ENCODE results near the gene UROS. TPM values are rescaled to one million over a fixed set of nuclear protein-coding genes. Genes with fewer than 3 reads are reported as not detected.

Gene UROS
- total RNA-seq, 6 experiments from 2014 or later, result 84.9 to 102 (median 91.4) TPM

DNA sequence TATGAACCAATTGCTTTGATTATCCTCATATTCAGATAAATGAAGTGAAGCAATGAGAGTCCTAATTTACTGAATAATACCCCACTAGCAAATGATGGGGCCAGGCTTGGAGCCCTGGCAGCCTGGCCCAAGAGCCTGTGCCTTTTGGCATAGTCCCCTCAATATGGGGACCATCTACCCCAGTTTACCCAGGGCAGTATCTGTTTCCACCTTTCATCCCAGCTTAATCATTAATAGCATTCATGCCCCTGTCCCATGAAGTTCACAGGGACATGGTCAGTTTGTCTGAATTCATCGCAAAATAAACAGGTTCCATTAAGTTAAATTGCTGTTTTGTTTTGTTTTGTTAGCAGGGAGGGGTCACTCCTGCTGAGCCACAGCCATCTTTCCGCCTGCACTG lies 25.8 kb upstream of the UROS start:
- Mint-ChIP-seq H3K4me3 (no peak overlapping the region), H3K27me3 (ENCODE audit: insufficient read depth) (peaks cover 4% of the 10 kb centered on the region), H3K9me3 (no peaks in the 10 kb centered on the region), H3K36me3 (ENCODE audit: low read depth) (peaks cover 27% of the 10 kb centered on the region), H3K27ac (no peak overlapping the region), H3K4me1 (ENCODE audit: low read depth) (peaks cover 11% of the 10 kb centered on the region)
- DNase-seq, result no peak
- TF ChIP-seq, protein P1, sequence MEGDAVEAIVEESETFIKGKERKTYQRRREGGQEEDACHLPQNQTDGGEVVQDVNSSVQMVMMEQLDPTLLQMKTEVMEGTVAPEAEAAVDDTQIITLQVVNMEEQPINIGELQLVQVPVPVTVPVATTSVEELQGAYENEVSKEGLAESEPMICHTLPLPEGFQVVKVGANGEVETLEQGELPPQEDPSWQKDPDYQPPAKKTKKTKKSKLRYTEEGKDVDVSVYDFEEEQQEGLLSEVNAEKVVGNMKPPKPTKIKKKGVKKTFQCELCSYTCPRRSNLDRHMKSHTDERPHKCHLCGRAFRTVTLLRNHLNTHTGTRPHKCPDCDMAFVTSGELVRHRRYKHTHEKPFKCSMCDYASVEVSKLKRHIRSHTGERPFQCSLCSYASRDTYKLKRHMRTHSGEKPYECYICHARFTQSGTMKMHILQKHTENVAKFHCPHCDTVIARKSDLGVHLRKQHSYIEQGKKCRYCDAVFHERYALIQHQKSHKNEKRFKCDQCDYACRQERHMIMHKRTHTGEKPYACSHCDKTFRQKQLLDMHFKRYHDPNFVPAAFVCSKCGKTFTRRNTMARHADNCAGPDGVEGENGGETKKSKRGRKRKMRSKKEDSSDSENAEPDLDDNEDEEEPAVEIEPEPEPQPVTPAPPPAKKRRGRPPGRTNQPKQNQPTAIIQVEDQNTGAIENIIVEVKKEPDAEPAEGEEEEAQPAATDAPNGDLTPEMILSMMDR (IDR thresholded peaks at IDR 0.05), result no peak

DNA sequence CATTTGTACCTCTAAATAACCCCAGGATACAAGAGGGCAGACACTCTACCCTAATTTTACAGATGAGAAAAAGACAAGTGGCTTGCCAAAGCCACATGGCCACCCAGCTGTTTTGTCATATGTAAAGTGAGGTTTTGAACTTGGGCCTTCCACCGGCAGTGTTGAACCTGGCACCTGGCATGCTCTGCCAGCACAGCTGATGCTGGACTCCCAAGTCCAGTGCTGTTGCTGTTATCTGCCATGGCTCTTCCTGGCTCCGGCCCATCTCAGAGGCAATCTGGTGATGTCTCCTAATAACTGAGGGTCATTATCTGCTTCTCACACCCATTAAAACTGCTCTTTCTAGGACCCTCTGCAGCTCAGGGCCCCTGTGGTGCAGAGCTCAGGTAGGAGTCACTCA lies 25.3 kb upstream of the UROS start:
- H3K9me3 Mint-ChIP-seq, result no peaks in the 10 kb centered on the region
- H3K4me1 Mint-ChIP-seq (ENCODE audit: low read depth), result peaks cover 11% of the 10 kb centered on the region
- TF ChIP-seq, protein P1 (IDR thresholded peaks at IDR 0.05), result no peak
- H3K27me3 Mint-ChIP-seq (ENCODE audit: insufficient read depth), result peaks cover 4% of the 10 kb centered on the region
- H3K36me3 Mint-ChIP-seq (ENCODE audit: low read depth), result peaks cover 27% of the 10 kb centered on the region
- DNase-seq, result no peak
- H3K27ac Mint-ChIP-seq, result no peak overlapping the region
- H3K4me3 Mint-ChIP-seq, result no peak overlapping the region

DNA sequence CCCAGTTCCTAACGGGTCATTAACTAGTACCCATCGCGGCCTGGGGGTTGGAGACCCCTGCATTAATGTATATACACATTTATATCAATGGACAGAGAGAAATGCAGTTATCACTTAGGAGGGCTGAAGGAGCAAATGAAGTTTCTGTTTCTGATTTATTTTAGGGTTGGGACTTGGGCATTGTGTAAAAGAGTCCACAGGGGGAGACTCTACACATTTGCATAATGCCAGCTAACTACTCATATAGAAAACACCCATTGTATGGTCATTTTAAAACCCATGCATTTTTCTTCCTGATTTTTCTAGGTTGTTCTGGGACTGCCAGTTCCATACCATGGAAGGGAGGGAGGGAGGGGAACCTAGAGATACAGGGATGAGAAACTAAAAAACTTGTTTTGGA lies 23.8 kb upstream of the UROS start:
- Mint-ChIP-seq H3K27ac (no peak overlapping the region), H3K4me3 (no peak overlapping the region), H3K4me1 (ENCODE audit: low read depth) (peaks cover 11% of the 10 kb centered on the region), H3K36me3 (ENCODE audit: low read depth) (peaks cover 16% of the 10 kb centered on the region), H3K9me3 (no peaks in the 10 kb centered on the region), H3K27me3 (ENCODE audit: insufficient read depth) (peaks cover 4% of the 10 kb centered on the region)
- TF ChIP-seq, protein P1 (IDR thresholded peaks at IDR 0.05), result no peak
- DNase-seq, result no peak

DNA sequence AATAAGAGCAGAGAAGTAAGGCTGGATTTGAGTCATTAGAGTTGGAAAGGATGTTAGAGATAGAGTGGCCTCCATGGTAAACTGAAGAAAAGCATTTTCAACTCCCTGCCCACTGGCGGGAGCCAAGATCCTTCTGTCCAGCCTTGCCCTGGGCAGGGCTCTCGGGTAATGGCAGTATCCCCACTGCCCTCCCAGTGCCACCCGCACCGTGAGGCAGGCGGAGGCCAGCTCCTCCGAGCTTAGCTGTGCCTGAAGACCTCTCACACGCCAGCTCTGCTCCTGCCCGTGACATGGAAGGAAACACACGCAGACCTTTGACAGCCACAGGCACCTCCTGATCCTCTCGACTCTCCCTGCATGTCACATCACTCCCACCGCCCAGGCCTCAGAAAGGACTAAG lies 22.6 kb upstream of the UROS start:
- Mint-ChIP-seq H3K27ac (no peak overlapping the region), H3K4me1 (ENCODE audit: low read depth) (peaks cover 11% of the 10 kb centered on the region), H3K36me3 (ENCODE audit: low read depth) (peaks cover 13% of the 10 kb centered on the region), H3K4me3 (no peak overlapping the region), H3K9me3 (no peaks in the 10 kb centered on the region), H3K27me3 (ENCODE audit: insufficient read depth) (peaks cover 4% of the 10 kb centered on the region)
- no peak for DNase-seq
- TF ChIP-seq, protein P1 (IDR thresholded peaks at IDR 0.05), result no peak

DNA sequence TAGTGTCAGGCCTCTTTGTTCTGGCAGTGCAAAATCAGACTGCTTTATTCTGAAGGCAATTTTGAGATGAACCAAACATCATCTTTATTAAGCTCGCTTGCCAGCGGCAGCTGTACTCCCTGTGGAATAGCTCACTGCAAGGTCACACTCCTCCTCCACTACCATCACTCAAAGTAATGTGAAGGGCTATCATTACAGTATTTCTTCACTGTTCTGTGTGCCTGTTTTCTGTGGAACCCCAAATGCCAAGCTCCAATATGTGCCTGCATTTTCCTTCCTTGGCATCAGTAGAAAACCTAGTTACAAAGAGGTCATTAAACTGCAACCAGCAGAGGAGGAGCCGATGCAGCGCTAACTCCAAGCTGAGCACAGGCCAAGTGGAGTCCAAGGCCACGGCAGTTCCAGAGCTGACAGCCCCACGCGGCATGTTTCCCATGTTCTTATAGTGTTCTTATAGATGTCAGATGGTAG lies 21.7 kb upstream of the UROS start:
- TF ChIP-seq, protein P1 (IDR thresholded peaks at IDR 0.05), result no peak
- no peaks in the 10 kb centered on the region for H3K9me3 Mint-ChIP-seq
- no peak for DNase-seq
- peaks cover 2% of the 10 kb centered on the region for H3K27me3 Mint-ChIP-seq (ENCODE audit: insufficient read depth)
- no peak overlapping the region for H3K27ac Mint-ChIP-seq
- peaks cover 18% of the 10 kb centered on the region for H3K36me3 Mint-ChIP-seq (ENCODE audit: low read depth)
- no peak overlapping the region for H3K4me3 Mint-ChIP-seq
- peaks cover 13% of the 10 kb centered on the region for H3K4me1 Mint-ChIP-seq (ENCODE audit: low read depth)
